Measurements from ENCODE around the gene GHITM.

The GHITM gene

DNA sequence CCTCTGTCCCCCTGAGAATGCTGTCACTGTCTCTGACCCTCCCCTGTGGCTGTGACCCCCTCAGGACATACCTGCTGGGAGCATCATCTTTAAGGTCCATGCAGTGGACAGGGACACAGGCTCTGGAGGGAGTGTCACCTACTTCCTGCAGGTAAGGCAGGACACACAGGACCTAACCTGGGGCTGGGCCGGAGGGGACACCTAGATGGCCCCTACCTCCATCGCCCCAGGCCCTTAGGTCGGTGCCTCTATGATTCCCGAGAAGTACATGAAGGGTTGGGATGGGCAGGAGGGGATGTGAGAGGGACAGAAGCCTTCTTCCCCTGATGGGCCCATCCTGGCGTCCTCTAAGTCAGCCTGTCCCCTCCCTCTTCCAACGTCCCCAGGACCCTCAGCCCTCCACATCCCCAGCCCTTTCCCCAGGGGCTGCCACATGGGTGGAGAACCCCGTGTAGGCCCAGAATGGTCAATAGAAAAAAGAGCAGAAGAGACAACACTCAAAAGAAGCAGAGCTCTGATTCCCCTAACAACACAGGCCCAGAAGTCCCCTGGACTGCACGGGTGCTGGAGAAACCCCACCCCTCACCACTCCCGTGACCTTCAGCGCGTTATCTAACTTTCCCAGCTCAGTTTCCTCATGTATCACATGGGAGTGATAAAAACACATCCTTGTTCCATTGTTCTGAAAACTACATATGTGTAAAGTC, 61.4 kb downstream of the GHITM start:
- no peak for DNase-seq (ENCODE audit: low read depth, low spot score)

DNA sequence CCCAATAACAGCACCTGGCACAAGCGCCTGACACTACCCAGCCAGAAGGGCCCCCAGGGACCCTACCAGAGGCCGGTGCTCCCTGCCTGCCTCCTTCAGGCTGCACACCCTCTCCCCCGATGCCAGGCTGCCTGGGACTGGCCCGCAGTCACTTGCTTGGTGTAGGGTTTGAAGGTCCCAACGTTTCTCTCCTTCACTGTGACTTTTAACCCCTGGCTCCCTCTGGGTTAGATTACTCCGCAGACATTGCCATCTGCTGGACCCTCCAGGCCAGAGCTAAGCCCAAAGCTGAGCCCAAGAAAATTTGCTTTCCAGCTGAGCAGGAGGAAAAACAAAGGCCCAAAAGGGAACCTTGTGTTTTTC, 61.9 kb downstream of the GHITM start:
- no peak for DNase-seq (ENCODE audit: low read depth, low spot score)

DNA sequence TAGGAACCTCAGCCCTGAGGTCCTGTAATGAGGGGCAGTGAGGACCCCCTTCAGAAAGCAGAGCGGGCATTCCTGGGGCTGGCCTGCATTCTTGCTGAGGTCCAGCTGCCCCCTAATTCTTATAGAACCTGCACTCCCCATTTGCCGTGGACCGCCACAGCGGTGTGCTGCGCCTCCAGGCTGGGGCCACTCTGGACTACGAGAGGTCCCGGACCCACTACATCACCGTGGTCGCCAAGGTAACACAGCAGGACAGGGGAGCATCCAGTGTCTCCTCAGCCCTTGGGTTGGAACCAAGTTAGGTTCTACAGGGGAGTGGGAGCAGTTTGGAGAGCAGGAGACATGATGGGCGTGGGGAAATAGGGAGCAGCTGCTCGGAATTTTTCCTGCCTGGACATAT, 62.4 kb downstream of the GHITM start:
- no peak for DNase-seq (ENCODE audit: low read depth, low spot score)

DNA sequence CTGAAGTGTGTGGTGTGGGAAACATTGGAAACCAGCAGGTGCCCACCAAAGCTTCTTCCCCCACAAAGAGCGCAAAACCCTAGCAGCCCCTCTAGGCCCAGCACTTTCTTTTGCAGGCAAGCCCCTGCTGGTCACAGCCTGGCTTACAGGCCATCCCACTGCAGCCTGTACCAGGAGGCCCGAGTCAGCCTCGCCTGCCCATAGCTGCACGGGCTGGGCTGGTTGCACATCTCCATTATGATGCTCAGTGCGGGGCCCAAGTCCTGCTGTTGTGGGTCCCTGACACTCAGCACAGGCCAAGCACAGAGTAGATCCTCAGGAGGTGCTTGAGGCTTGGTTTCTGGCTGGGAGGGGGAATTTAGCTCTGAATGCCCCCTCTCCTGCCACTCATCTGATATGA, 63.0 kb downstream of the GHITM start:
- no peak for DNase-seq (ENCODE audit: low read depth, low spot score)

All from activated naive CD8-positive, alpha-beta T cell treated with anti-CD3 and anti-CD28 coated beads, Interleukin-2, amount 50 U/mL, for 16 hours (primary cell).